ENCODE results near the gene C16orf74.

GRCh38 chr16:85759136-85759535, 8.2 kb upstream of the C16orf74 start:
- TF ChIP-seq CTCF (IDR thresholded peaks at IDR 0.05; ENCODE audit: insufficient read depth, low read length, poor library complexity, severe bottlenecking) (no peak), EZH2phosphoT487 (conservative IDR thresholded peaks at IDR 0.05; ENCODE audit: low read length) (no peak)

All from SU-DHL-6 (cell line).